ENCODE data around the gene JCAD. TPM values are rescaled to one million over a fixed set of nuclear protein-coding genes. Genes with fewer than 3 reads are reported as not detected.
A peak's percentile ranks its signal among the peaks of the same experiment; 100 is the strongest.

Gene JCAD
- polyA plus RNA-seq, 1 of the 3 experiments (the other 2 are of a cell fraction), result 19.0 TPM

DNA sequence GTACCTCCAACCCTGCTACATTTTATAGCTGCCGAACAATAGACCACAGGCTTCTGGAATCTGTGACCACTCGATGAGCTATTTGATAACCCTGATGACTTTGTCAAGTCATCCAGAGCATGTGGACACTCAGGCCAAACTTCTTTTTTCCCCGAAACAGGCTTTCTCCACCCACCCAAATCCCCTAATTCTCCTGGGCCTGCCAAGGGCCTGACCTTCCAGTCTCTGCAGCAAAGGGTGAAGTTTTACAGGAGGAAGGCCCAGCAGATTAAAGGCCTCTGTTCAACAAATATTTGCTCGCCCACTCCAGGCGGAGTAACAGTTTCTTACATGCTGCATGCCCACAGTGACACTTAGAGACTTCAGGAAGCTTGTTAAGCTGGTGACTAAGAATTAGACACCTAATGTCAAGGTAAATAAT is 2.0 kb downstream of the JCAD start:
- peak overlapping the region; percentile 80 to 85; a peak in 3 of 4 replicates for H3K4me3 ChIP-seq (ENCODE audit: low read depth in 2 of 2, low read length in 1 of 2)

DNA sequence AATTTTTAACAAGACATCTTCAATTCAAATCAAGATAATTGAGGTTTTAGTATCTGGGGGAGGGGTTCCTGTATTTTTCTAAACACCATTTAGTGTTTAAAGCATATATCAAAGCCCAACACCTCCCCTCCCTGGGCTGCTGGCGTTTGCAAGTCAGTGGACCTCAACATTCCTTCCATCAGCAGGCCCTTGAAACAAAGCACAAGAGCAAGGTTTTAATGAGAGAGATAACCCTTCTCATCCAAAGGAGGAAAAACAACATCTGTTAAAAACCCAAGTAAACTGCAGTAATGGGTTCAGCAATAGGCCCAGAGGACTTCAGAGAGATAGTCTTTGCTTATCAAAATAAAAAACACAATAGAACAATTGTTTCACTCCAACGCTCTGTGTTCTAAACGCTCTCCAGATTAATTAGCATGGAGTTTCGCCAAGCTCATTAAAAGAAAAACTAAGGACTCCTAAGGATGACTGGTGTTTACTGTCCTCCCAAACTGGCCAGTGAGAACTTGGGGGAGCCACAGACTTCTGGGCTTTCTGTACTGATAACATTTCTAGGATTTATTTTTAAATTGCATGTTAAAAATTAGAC is 2.5 kb downstream of the JCAD start:
- H3K36me3 ChIP-seq (replicated peaks in 1 of 2; ENCODE audit: control insufficient read depth in 1 of 2, insufficient read depth in 2 of 2, low read length in 1 of 2), result peaks cover 0 to 12% of the 10 kb centered on the region in 2 experiments
- no peak overlapping the region for H2AFZ ChIP-seq (ENCODE audit: low read depth)
- H3K27me3 ChIP-seq (ENCODE audit: insufficient read depth), result no peaks in the 10 kb centered on the region
- peak overlapping the region; percentile 97 for H3K4me2 ChIP-seq
- H3K4me1 ChIP-seq (ENCODE audit: control insufficient read depth in 1 of 2, insufficient read depth in 2 of 2, low read depth in 1 of 2, low read length in 1 of 2), result peaks cover 0 to 30% of the 10 kb centered on the region in 2 experiments
- peak overlapping the region; percentile 80 to 85; a peak in 3 of 4 replicates for H3K4me3 ChIP-seq (ENCODE audit: low read depth in 2 of 2, low read length in 1 of 2)
- peak overlapping the region; percentile 71 to 80; a peak in 3 of 4 replicates for H3K27ac ChIP-seq (ENCODE audit: low read depth in 2 of 2, low read length in 1 of 2)
- H3K9me2 ChIP-seq, result no peaks in the 10 kb centered on the region
- H3K79me2 ChIP-seq (ENCODE audit: insufficient read depth), result peaks cover 83% of the 10 kb centered on the region
- ChIA-PET CTCF (interaction anchor here (0.7 to 0.9 kb wide), 2 partner anchors 17 to 75 kb away, joined by 3 read pairs; no protein-coding TSS in a partner anchor), POLR2A (no interaction called here)
- peaks cover 27% of the 10 kb centered on the region for H4K20me1 ChIP-seq (ENCODE audit: insufficient read depth)
- peak overlapping the region; percentile 90 for H3K9ac ChIP-seq
- no peak for DNase-seq
- peaks cover 47% of the 10 kb centered on the region for H3F3A ChIP-seq (replicated peaks; ENCODE audit: insufficient read depth)
- no peaks in the 10 kb centered on the region for H3K9me3 ChIP-seq
- 38% methylated on average over 4 of the region's 4 CpGs for WGBS (ENCODE audit: low lambda C conversion rate)
- TF ChIP-seq, protein P1, sequence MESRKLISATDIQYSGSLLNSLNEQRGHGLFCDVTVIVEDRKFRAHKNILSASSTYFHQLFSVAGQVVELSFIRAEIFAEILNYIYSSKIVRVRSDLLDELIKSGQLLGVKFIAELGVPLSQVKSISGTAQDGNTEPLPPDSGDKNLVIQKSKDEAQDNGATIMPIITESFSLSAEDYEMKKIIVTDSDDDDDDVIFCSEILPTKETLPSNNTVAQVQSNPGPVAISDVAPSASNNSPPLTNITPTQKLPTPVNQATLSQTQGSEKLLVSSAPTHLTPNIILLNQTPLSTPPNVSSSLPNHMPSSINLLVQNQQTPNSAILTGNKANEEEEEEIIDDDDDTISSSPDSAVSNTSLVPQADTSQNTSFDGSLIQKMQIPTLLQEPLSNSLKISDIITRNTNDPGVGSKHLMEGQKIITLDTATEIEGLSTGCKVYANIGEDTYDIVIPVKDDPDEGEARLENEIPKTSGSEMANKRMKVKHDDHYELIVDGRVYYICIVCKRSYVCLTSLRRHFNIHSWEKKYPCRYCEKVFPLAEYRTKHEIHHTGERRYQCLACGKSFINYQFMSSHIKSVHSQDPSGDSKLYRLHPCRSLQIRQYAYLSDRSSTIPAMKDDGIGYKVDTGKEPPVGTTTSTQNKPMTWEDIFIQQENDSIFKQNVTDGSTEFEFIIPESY (IDR thresholded peaks at IDR 0.05; ENCODE audit: borderline replicate concordance, low read depth), result no peak
- no peak for TF ChIP-seq NRF1 (IDR thresholded peaks at IDR 0.05; ENCODE audit: low read depth, low read length)
- no peak for TF ChIP-seq FOXM1 (IDR thresholded peaks at IDR 0.05; ENCODE audit: low read depth)
- TF ChIP-seq, protein P2, sequence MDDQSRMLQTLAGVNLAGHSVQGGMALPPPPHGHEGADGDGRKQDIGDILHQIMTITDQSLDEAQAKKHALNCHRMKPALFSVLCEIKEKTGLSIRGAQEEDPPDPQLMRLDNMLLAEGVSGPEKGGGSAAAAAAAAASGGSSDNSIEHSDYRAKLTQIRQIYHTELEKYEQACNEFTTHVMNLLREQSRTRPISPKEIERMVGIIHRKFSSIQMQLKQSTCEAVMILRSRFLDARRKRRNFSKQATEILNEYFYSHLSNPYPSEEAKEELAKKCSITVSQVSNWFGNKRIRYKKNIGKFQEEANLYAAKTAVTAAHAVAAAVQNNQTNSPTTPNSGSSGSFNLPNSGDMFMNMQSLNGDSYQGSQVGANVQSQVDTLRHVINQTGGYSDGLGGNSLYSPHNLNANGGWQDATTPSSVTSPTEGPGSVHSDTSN (IDR thresholded peaks at IDR 0.05), result no peak
- TF ChIP-seq, protein P3, sequence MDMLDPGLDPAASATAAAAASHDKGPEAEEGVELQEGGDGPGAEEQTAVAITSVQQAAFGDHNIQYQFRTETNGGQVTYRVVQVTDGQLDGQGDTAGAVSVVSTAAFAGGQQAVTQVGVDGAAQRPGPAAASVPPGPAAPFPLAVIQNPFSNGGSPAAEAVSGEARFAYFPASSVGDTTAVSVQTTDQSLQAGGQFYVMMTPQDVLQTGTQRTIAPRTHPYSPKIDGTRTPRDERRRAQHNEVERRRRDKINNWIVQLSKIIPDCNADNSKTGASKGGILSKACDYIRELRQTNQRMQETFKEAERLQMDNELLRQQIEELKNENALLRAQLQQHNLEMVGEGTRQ (IDR thresholded peaks at IDR 0.05; ENCODE audit: borderline replicate concordance, low read depth, low read length), result no peak
- TF ChIP-seq POLR2AphosphoS5 (IDR thresholded peaks at IDR 0.05; ENCODE audit: low read depth, low read length), result no peak
- TF ChIP-seq RAD21 (IDR thresholded peaks at IDR 0.05; ENCODE audit: low read length), result no peak
- no peak for TF ChIP-seq RFX5 (IDR thresholded peaks at IDR 0.05; ENCODE audit: low read length)
- TF ChIP-seq JUND (IDR thresholded peaks at IDR 0.05), result no peak
- TF ChIP-seq, protein P4, sequence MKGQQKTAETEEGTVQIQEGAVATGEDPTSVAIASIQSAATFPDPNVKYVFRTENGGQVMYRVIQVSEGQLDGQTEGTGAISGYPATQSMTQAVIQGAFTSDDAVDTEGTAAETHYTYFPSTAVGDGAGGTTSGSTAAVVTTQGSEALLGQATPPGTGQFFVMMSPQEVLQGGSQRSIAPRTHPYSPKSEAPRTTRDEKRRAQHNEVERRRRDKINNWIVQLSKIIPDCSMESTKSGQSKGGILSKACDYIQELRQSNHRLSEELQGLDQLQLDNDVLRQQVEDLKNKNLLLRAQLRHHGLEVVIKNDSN (IDR thresholded peaks at IDR 0.05; ENCODE audit: borderline replicate concordance, low read depth), result no peak
- no peak for TF ChIP-seq GATA2 (CRISPR knock-in tag; IDR thresholded peaks at IDR 0.05)
- no peak for TF ChIP-seq MEF2A (IDR thresholded peaks at IDR 0.05; ENCODE audit: borderline replicate concordance, low read depth)
- TF ChIP-seq TCF12 (IDR thresholded peaks at IDR 0.05), result no peak
- no peak for TF ChIP-seq MXI1 (IDR thresholded peaks at IDR 0.05; ENCODE audit: low read depth, low read length)
- no peak for TF ChIP-seq NFIC (IDR thresholded peaks at IDR 0.05; ENCODE audit: borderline replicate concordance)

More for the DNA sequence above, 2.0 kb downstream of the JCAD start:
- Histone ChIP-seq H3K9ac (peak overlapping the region; percentile 90), H3F3A (replicated peaks; ENCODE audit: insufficient read depth) (peaks cover 52% of the 10 kb centered on the region), H2AFZ (ENCODE audit: low read depth) (no peak overlapping the region), H3K9me3 (no peaks in the 10 kb centered on the region), H3K36me3 (replicated peaks in 1 of 2; ENCODE audit: control insufficient read depth in 1 of 2, insufficient read depth in 2 of 2, low read length in 1 of 2) (peaks cover 0 to 8% of the 10 kb centered on the region in 2 experiments), H3K4me1 (ENCODE audit: control insufficient read depth in 1 of 2, insufficient read depth in 2 of 2, low read depth in 1 of 2, low read length in 1 of 2) (peaks cover 0 to 30% of the 10 kb centered on the region in 2 experiments), H3K4me2 (peak overlapping the region; percentile 97), H3K79me2 (ENCODE audit: insufficient read depth) (peaks cover 77% of the 10 kb centered on the region), H4K20me1 (ENCODE audit: insufficient read depth) (peaks cover 21% of the 10 kb centered on the region), H3K9me2 (no peaks in the 10 kb centered on the region), H3K27ac (ENCODE audit: low read depth in 2 of 2, low read length in 1 of 2) (peak overlapping the region; percentile 71 to 80; a peak in 3 of 4 replicates), H3K27me3 (ENCODE audit: insufficient read depth) (no peaks in the 10 kb centered on the region)
- TF ChIP-seq, protein P5, sequence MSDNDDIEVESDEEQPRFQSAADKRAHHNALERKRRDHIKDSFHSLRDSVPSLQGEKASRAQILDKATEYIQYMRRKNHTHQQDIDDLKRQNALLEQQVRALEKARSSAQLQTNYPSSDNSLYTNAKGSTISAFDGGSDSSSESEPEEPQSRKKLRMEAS (IDR thresholded peaks at IDR 0.05; ENCODE audit: low read depth), result peak; percentile 79; the same call in 1 of the 2 replicates
- TF ChIP-seq FOSL2 (IDR thresholded peaks at IDR 0.05; ENCODE audit: borderline replicate concordance, low read depth) (peak; percentile 29; the same call in 1 of the 2 replicates), TEAD4 (IDR thresholded peaks at IDR 0.05; ENCODE audit: borderline replicate concordance, insufficient read depth) (peak; percentile 69; the same call in 1 of the 2 replicates), EZH2phosphoT487 (IDR thresholded peaks at IDR 0.05; ENCODE audit: borderline replicate concordance, low read depth) (no peak), EP300 (IDR thresholded peaks at IDR 0.05; ENCODE audit: borderline replicate concordance in 1 of 2, low read depth in 1 of 2, low read length in 1 of 2) (no peak), TCF12 (IDR thresholded peaks at IDR 0.05) (peak; percentile 63; the same call in 1 of the 2 replicates), SIN3A (IDR thresholded peaks at IDR 0.05; ENCODE audit: borderline replicate concordance, low read depth, low read length) (0 out of 2 replicates have a peak, but pooled peaks have one; percentile 34), JUND (IDR thresholded peaks at IDR 0.05) (peak; percentile 36; the same call in 1 of the 2 replicates), RAD21 (IDR thresholded peaks at IDR 0.05; ENCODE audit: low read length) (no peak), NFIC (IDR thresholded peaks at IDR 0.05; ENCODE audit: borderline replicate concordance) (0 out of 2 replicates have a peak, but pooled peaks have one; percentile 16)
- TF ChIP-seq, protein P2 (IDR thresholded peaks at IDR 0.05), result 0 out of 2 replicates have a peak, but pooled peaks have one; percentile 34
- CTCF ChIA-PET, result interaction anchor here (0.7 to 1.3 kb wide), 3 partner anchors 8 to 75 kb away, joined by 3 read pairs; no protein-coding TSS in a partner anchor
- no peak for DNase-seq
- 45% methylated on average over 5 of the region's 5 CpGs for WGBS (ENCODE audit: low lambda C conversion rate)
- POLR2A ChIA-PET, result no interaction called here
